NCI-H1436 (cell line): Measurements from ENCODE around the gene NEGR1.

Source experiments
- DNase-seq: peaks from one replicate; lab custom pipeline; 2025; lab: John Stamatoyannopoulos, UW

The NEGR1 gene

DNA sequence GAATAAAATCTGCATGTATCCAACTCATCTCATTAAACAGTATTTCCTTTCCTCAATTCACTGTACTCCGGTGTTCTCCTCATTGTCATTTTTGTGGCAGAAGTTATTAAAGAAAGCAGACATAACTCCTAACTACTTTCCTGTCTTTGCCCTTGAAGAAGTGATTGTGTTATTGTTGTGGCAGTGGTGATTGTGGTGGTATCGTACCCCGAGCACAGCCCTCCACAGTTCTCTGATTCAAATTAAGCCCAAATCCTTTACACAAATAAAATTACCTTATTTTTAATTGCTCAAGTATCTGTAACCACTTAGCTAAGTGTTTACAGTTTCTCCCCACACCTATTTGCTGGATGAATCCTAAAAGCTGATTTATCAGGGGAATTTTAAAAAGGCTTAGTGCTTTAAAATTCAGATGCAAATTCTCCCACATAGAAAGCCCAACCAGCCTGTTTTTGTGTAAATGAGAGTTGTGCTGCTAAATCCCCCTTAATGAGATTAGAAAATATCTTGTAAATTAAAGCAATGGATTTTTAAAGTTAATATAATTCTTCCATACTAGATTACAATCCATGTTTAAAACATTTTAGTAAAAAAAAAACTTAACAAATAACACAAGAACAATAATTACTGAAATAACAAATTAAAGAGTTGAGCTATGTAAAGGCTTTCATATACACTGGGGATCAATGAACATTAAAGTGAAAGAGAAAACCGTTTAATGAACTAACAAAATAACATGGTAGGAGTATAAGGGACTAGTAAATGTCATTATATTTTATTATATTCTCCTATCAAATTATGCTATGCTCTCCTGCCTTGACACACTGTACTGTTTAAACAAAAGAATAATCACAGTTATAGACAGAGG lies 259.0 kb downstream of the NEGR1 start:
- no peak for DNase-seq

GRCh38 chr1:72018562-72018961 lies 263.8 kb downstream of the NEGR1 start:
- DNase-seq = no peak

GRCh38 chr1:72015006-72015405 lies 267.3 kb downstream of the NEGR1 start:
- DNase-seq = no peak

GRCh38 chr1:72013161-72013560 lies 269.2 kb downstream of the NEGR1 start:
- DNase-seq = no peak

GRCh38 chr1:72011721-72012120 lies 270.6 kb downstream of the NEGR1 start:
- no peak for DNase-seq

DNA sequence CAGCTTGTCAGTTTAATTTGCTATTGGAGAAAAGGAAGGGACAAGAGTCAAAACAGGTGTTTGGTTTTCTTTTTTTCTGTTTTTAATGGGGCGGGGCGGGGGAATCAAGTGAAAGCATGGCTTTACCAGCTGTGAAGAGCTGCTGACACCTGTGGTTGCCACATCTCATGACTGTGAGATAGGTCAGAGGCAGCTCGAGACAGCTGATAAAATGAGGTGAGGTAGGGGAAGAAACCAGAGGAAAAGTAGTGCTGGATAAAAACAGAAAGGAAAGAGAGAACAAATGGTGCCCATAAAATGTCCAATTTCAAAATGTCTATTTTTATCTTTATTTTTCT lies 272.3 kb downstream of the NEGR1 start:
- DNase-seq = no peak

GRCh38 chr1:72009173-72010093 lies 272.9 kb downstream of the NEGR1 start:
- DNase-seq = no peak

DNA sequence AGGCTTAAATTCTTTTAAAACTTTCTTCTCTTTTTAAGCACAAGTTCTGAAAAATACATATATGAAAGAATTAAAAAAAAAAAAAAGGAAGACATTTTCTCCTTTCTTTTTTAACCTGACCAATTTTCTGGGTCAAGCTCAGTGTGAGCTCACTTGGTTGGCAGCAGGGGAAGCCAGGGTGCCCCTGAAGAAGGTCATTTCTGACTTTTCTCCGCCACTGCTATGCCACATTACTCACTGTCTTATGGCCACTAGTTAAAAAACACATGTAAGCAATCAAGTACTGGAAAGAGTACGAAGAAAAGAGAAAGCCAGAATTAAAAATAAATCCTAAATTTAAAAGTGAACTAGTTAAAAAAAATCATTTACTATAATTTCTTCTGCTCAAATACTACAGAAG lies 275.0 kb downstream of the NEGR1 start:
- no peak for DNase-seq

DNA sequence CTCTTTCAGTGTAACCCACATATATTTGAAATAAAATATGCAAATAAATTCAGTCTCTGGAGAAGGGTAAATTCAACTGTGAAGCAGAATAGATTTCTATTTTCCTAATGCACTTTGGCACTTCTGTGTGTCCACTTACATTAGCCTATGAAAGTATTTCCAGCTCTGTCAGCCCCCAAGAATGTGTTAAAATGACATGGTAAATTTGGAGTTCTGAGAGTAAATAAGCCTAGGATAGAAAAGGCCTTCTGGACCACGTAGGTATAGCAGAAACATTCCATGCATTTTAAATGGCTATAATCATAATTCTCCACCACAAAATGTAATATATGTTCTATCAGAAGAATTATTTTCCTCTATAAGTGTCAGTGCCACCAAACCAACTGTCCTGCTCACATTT lies 276.2 kb downstream of the NEGR1 start:
- no peak for DNase-seq

DNA sequence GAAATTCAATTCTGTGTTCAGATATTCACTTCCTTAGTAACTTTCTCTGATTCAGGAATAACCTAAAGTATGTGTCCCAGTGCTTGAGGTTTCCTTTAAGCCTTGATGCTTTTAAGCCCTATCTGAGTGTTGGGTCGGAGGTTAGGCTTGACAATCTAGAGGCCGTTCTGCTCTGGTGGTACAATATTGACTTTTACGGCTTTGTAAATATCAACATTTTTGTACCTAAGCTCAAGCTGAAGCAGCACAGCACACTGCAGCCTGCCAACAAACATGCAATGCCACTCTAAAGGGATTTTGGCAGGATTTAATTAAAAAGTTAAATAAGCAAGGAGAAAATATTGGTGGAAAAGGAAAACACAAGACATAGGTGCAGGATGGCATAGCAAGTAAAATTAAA lies 279.2 kb downstream of the NEGR1 start:
- DNase-seq = no peak

DNA sequence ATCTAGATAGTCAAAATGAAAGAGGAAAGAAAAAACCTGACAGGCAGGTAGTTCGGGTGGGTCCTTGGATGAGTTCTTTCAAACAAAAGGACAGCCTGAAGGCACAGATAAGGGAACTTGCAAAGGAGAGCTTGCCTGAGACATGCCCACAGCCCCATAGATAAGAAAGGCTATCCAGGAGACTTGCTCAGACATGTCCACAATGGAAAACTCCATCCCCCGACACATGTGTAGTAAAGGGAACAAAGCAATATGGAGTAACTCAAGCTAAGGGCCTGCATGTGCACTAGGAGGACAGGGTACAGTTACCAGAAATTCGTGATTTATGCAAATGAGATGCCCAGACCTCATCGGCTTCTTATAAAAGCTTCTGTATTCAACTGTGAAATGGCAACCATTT lies 281.5 kb downstream of the NEGR1 start:
- DNase-seq = no peak

GRCh38 chr1:71994646-71995045 lies 287.7 kb downstream of the NEGR1 start:
- DNase-seq = no peak

DNA sequence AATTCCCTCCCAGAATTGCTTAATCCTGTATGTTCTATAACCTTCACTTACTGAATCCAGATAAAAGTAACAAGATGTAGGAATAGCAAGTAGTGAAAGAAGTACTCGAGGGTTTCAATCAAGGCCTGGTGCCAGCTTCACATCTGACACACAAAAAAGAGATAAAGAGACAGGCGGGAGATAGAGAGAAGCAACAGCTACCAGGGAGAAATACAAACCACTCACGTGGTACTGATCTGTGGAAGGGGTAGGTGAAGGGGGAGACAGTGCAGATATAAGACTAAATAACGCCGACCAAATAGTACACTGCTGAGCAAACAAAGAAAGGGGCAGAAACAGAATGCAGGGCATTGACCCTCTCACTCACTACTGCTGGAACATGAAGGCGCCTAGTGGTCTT lies 295.2 kb downstream of the NEGR1 start:
- no peak for DNase-seq

DNA sequence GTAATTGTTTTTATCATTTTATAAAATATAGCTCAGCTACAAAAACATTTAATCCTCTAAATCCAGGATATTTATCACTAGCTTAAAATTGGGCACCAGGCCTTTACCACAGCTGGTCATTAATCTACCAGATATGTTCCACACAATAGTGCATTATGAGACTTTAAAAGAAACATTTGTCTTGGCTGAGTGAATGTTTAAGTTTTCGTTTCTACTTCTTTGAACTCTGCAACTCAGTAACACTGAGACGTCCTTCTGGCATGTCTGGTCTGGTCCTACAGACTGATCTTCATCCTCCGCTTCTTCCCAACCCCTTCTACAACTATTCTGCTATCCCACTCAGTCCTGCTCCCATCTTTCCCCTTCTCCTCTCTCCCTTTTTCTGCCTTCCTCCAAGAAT lies 296.2 kb downstream of the NEGR1 start:
- DNase-seq = no peak

GRCh38 chr1:71980556-71980955 lies 301.8 kb downstream of the NEGR1 start:
- DNase-seq = no peak

GRCh38 chr1:71979882-71980281 lies 302.5 kb downstream of the NEGR1 start:
- no peak for DNase-seq

- no peak for DNase-seq
These were observed 314.7 kb downstream of the NEGR1 start for GRCh38 chr1:71967670-71968069.

DNA sequence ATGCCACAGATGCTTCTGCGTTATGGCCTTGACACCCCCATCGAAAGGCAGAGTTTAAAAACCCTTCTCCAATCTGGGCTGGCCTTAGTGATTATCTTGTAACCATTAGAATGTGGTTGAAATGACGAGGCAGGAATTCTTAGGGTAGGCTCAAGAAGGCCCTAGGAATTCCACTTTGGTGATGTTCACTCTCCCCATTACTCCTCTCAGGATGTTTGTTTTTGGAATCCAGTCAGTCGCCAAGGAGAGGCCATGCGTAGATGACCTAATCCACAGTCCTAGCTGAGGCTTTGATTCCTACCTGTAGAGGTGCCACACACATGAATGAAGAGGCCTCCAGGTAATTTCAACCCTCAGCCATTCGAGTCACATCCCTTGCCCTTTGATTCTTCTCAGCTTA lies 318.2 kb downstream of the NEGR1 start:
- no peak for DNase-seq

- DNase-seq = no peak
These were observed 325.6 kb downstream of the NEGR1 start for GRCh38 chr1:71956613-71957285.

GRCh38 chr1:71950579-71950978 lies 331.8 kb downstream of the NEGR1 start:
- no peak for DNase-seq

- DNase-seq = no peak
These were observed 332.7 kb downstream of the NEGR1 start for GRCh38 chr1:71949681-71950080.

DNA sequence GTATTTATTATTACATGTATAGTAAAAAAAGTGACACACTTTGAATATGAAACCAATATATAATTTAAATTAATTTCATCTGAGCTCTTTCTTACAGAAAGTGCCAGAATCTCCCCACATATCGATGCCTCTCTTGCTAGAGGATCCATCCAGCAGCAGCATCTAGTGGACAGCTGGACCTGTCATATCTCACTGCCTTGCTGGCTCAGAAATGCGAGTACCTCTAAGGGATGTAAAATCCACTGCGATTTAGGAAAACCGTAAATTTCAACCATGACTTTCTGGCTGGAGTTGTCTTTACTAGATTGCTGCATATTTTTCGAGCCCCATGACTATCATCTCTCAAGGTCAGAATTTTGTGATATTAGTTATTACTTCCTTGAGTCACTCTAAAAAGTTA lies 333.8 kb downstream of the NEGR1 start:
- DNase-seq = no peak

DNA sequence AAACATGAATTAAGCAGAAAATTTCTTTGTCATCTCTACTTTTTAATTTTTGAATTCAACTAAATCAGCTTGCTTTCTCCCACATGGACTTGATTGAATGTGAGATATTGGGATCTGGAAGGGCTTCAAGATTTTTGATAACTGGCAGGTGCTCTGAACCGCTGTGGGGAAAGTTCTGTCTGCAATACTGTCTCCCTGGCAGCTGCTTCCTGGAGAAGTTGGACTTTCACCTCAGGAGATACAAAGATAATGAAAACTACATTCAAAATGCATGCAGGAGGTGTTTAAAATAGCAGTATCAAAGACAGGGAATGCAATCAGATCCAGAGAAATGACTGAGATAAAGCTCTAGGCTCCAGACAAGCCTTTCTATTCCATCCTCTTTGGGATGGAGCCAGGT lies 338.3 kb downstream of the NEGR1 start:
- DNase-seq = no peak
